GM12878 (cell line): ENCODE measurements around the gene HEPHL1. TPM values are rescaled to one million over a fixed set of nuclear protein-coding genes. Genes with fewer than 3 reads are reported as not detected.

Source experiments
- ASH2L ChIP-seq: fragments of 300-600, 200-600 bp; sonication (generic); IDR thresholded peaks from 2 replicates; pipeline ENCODE4 v1.6.1; 2017; ENCODE audit warnings: low read depth, mild to moderate bottlenecking, borderline replicate concordance
- E2F8 ChIP-seq: fragments of 450-650 bp; IDR thresholded peaks from 2 replicates; pipeline ENCODE4 v1.6.1; 2018; ENCODE audit warnings: mild to moderate bottlenecking, low read depth, moderate library complexity; ENCODE audit not compliant: partially characterized antibody
- HDAC2 ChIP-seq: fragments of 200-600 bp; sonication (generic); IDR thresholded peaks from 2 replicates; pipeline ENCODE4 v1.6.1; 2017
- MAX ChIP-seq: IDR thresholded peaks from 2 replicates; pipeline ENCODE4 v1.6.1; 2012; ENCODE audit warnings: low read depth, low read length, improper control_type of control experiment
- MXI1 ChIP-seq: fragments of 150-350 bp; IDR thresholded peaks from 2 replicates; pipeline ENCODE4 v1.6.1; 2011; ENCODE audit warnings: low read depth, mild to moderate bottlenecking, inconsistent platforms, low read length, improper control_type of control experiment
- NBN ChIP-seq: fragments of 450-650 bp; IDR thresholded peaks from 2 replicates; pipeline ENCODE4 v1.6.1; 2016
- NR2C1 ChIP-seq: fragments of 450-650 bp; IDR thresholded peaks from 2 replicates; pipeline ENCODE4 v1.6.1; 2017; ENCODE audit warnings: antibody characterized with exemption, mild to moderate bottlenecking, moderate library complexity
- NRF1 ChIP-seq: conservative IDR thresholded peaks from 2 replicates; pipeline ENCODE4 v1.6.1; 2011; ENCODE audit warnings: mild to moderate bottlenecking, low read depth, low read length, improper control_type of control experiment
- PBX3 ChIP-seq: IDR thresholded peaks from 2 replicates; pipeline ENCODE4 v1.6.1; 2011; ENCODE audit warnings: mild to moderate bottlenecking, low read depth, low read length, moderate library complexity; ENCODE audit not compliant: insufficient replicate concordance
- POLR2A ChIP-seq: IDR thresholded peaks from 2 replicates; pipeline ENCODE4 v1.6.1; 2011; ENCODE audit warnings: low read depth, mild to moderate bottlenecking, low read length
- POLR2AphosphoS2 ChIP-seq: IDR thresholded peaks from 2 replicates; pipeline ENCODE4 v1.6.1; 2011; ENCODE audit warnings: low read depth, mild to moderate bottlenecking, low read length, improper control_type of control experiment, moderate library complexity
- POLR2AphosphoS5 ChIP-seq: IDR thresholded peaks from 2 replicates; pipeline ENCODE4 v1.6.1; 2011; ENCODE audit warnings: mild to moderate bottlenecking, low read length, inconsistent platforms
- RAD51 ChIP-seq: fragments of 450-650 bp; IDR thresholded peaks from 2 replicates; pipeline ENCODE4 v1.6.1; 2016; ENCODE audit warnings: moderate library complexity, mild to moderate bottlenecking, inconsistent platforms
- RFX5 ChIP-seq: IDR thresholded peaks from 2 replicates; pipeline ENCODE4 v1.6.1; 2011; ENCODE audit warnings: low read depth, low read length, improper control_type of control experiment
- RUNX3 ChIP-seq: IDR thresholded peaks from 2 replicates; pipeline ENCODE4 v1.6.1; 2012; ENCODE audit warnings: low read length, inconsistent platforms
- SKIL ChIP-seq: fragments of 450-650 bp; IDR thresholded peaks from 2 replicates; pipeline ENCODE4 v1.6.1; 2017; ENCODE audit warnings: mild to moderate bottlenecking, low read depth, inconsistent platforms; ENCODE audit not compliant: poor library complexity, severe bottlenecking
- SMARCA5 ChIP-seq: fragments of 450-650 bp; IDR thresholded peaks from 2 replicates; pipeline ENCODE4 v1.6.1; 2017; ENCODE audit warnings: mild to moderate bottlenecking
- WRNIP1 ChIP-seq: IDR thresholded peaks from 2 replicates; pipeline ENCODE4 v1.6.1; 2011; ENCODE audit warnings: low read depth, low read length, improper control_type of control experiment, borderline replicate concordance
- ZNF274 ChIP-seq: IDR thresholded peaks from one replicate; pipeline ENCODE4 v1.8.0; 2011; ENCODE audit not compliant: insufficient read length, insufficient read depth
- polyA plus RNA-seq, 11 experiments: library from polyadenylated mRNA; depleted of rRNA in 4 of 11; unstranded in 6 of 11; stranded (reverse) in 5 of 11; fragments of >200 nt; fragmentation: Nextera tagmentation in 4 of 11; fragmentation: Illumina TruSeq in 1 of 11; extraction: Ambion mirVana in 4 of 11; extraction: Trizol in 1 of 11; gene quantifications; 1 replicate in 1 of 11; 2 replicates in 10 of 11; pipeline versions ENCODE4 v1.2.1 to v1.2.3, GENCODE V29; 2011 to 2016; ENCODE audit warnings: inconsistent platforms in 2 of 11, missing spikeins in 2 of 11, low read depth in 1 of 11
- total RNA-seq, 4 experiments: library from RNA; depleted of rRNA in 3 of 4; stranded (reverse); fragments of >200 nt in 3 of 4; fragmentation: Illumina TruSeq in 1 of 4; extraction: Trizol in 1 of 4; gene quantifications; 2 replicates each; pipeline versions ENCODE4 v1.2.1 to v1.2.3, GENCODE V29; 2013 to 2021
- TF ChIP-seq, protein P1 (sequence below): fragments of 450-650 bp; IDR thresholded peaks from 2 replicates; pipeline ENCODE4 v1.6.1; 2017; ENCODE audit warnings: mild to moderate bottlenecking
- TF ChIP-seq, protein P2 (sequence below): fragments of 450-650 bp; IDR thresholded peaks from 2 replicates; pipeline ENCODE4 v1.6.1; 2018; ENCODE audit warnings: borderline replicate concordance, mild to moderate bottlenecking; ENCODE audit not compliant: partially characterized antibody

The HEPHL1 gene
- total and polyA plus RNA-seq, 10 of the 15 experiments (the other 5 are each of a cell fraction or from before 2014, with no cell fraction given) = 0.02 to 0.08 (median 0.05) TPM; not detected in 6

DNA sequence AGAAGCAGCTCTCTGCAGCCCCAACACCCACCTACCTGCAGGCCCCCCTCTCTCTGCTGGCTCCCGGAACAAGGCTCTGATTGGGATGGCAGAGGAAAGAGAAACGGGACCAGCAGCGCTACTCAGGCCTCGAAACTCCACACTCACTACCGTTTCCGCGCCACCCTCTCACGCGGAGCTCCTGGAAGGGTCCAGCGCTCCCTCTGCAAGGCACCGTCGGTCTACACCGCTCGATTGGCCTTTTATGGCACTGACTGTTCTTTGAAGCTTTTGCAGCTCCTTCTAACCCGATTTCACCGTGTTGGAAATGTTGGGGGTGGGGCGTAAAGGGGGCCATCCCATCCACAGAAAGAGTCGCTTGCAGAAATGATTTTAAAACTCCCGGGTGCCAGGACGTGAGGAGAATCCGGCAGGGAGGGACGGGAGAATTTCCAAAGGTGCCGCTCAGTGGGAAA is 107.2 kb downstream of the HEPHL1 start (continued):
- TF ChIP-seq MAX (no peak), HDAC2 (no peak), SKIL (no peak), SMARCA5 (no peak), POLR2AphosphoS2 (no peak), POLR2A (peak; percentile 10; the same call in 1 of the 2 replicates), ASH2L (no peak), RFX5 (no peak), PBX3 (no peak), POLR2AphosphoS5 (0 out of 2 replicates have a peak, but pooled peaks have one; percentile 10), MXI1 (no peak), WRNIP1 (no peak), RUNX3 (no peak), NBN (no peak), NRF1 (no peak), E2F8 (no peak), RAD51 (no peak), ZNF274 (no peak), NR2C1 (no peak)
- TF ChIP-seq, protein P1, sequence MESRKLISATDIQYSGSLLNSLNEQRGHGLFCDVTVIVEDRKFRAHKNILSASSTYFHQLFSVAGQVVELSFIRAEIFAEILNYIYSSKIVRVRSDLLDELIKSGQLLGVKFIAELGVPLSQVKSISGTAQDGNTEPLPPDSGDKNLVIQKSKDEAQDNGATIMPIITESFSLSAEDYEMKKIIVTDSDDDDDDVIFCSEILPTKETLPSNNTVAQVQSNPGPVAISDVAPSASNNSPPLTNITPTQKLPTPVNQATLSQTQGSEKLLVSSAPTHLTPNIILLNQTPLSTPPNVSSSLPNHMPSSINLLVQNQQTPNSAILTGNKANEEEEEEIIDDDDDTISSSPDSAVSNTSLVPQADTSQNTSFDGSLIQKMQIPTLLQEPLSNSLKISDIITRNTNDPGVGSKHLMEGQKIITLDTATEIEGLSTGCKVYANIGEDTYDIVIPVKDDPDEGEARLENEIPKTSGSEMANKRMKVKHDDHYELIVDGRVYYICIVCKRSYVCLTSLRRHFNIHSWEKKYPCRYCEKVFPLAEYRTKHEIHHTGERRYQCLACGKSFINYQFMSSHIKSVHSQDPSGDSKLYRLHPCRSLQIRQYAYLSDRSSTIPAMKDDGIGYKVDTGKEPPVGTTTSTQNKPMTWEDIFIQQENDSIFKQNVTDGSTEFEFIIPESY = no peak
- TF ChIP-seq, protein P2, sequence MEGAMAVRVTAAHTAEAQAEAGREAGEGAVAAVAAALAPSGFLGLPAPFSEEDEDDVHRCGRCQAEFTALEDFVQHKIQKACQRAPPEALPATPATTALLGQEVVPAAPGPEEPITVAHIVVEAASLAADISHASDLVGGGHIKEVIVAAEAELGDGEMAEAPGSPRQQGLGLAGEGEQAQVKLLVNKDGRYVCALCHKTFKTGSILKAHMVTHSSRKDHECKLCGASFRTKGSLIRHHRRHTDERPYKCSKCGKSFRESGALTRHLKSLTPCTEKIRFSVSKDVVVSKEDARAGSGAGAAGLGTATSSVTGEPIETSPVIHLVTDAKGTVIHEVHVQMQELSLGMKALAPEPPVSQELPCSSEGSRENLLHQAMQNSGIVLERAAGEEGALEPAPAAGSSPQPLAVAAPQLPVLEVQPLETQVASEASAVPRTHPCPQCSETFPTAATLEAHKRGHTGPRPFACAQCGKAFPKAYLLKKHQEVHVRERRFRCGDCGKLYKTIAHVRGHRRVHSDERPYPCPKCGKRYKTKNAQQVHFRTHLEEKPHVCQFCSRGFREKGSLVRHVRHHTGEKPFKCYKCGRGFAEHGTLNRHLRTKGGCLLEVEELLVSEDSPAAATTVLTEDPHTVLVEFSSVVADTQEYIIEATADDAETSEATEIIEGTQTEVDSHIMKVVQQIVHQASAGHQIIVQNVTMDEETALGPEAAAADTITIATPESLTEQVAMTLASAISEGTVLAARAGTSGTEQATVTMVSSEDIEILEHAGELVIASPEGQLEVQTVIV = no peak
